NCI-H1694 (cell line): Measurements from ENCODE around the gene DOCK1.

Experiments used
- DNase-seq: peaks from one replicate; lab custom pipeline; 2025; lab: John Stamatoyannopoulos, UW

Gene DOCK1

DNA sequence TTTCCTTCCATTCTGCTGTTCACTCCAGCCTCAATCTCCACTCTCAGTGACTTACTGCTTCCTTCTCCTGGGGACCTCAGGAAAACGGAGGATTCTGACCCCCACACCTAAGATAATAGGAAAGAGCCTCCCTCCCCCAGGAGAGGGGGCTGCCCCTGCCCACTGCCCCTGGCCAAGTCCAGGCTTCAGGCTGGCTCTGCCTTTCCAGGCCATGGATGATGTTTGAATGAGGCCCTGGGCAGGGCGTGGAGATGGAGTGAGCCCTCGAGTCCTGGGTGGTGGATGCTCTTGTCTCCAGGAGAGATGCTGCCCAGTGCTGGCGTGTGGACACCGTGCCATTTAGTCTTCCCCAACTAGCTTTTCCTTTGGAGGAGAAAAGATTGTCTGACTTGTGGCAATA is 184.2 kb downstream of the DOCK1 start:
- no peak for DNase-seq

DNA sequence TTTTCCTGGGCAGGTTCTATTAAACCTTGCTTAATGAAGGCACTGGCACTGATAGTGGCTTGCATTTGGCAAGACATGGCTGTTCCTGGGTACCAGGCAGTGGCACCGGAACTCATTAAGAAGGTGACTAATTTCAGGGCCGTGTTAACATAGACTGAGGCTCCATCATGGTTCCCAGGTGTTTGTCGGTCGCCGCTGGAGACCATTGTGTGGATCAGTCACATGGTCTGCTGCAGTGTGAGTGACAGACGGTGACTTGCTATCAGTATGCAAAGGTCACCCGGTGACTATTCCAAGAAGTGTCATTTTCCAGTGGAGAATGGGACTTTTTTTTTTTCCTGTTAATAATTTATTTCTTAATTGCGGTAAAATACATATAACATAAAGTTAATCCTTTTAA is 184.9 kb downstream of the DOCK1 start:
- DNase-seq: no peak

DNA sequence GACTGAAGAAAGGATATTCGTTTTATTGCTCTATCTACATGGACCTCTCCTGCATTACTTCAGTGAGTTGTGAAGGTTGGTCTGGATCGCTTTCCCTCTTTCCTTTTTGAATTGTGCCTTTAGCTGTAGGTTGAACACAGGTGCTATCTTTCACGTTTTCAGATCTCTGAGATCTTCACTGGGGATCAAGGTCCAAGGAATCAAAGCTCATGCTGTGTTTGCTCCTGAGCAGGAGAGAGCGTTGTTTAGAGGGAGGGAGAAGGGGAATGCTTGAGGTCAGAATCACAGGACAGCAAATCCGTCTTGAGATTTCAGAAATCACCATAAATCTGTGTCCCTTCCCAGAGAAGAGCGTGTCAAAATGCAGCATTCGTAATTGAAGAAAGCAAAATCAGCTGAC is 186.1 kb downstream of the DOCK1 start:
- no peak for DNase-seq

DNA sequence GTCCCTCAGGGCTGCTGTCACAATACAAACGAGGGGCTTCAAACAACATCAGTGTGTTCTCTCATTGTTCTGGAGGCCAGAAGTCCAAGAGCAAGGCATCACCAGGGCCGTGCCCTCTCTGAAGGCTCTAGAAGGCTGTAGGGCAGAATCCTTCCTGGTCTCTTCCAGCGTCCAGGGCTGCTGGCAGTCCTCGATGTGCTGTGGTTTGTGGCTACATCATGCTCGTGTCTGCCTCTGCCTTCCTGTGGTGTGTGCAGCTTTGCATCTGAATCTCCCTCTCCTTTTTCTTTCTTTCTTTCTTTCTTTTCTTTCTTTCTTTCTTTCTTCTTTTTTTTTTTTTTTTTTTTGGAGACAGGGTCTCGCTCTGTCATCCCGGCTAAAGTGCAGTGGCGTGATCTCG is 187.7 kb downstream of the DOCK1 start:
- DNase-seq: no peak

DNA sequence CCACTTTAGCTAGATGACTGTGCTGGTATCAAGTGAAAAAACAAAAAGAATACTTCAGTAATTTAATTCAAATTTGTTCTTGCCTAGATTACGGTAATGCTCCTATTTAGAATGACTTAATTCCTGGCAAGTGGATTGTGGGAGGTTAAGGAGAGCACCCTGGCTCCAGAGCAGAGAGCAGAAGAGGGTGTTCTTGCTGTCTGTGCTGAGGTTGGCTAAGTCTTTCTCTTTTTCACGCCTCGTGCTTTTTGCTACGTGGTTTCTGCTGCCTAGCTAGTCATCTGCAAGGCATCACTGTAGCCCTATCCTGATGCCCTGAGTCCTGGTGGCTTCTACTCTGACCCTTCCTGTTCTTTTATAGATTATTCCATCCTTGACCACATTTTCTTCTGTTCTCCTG is 189.8 kb downstream of the DOCK1 start:
- DNase-seq: no peak

DNA sequence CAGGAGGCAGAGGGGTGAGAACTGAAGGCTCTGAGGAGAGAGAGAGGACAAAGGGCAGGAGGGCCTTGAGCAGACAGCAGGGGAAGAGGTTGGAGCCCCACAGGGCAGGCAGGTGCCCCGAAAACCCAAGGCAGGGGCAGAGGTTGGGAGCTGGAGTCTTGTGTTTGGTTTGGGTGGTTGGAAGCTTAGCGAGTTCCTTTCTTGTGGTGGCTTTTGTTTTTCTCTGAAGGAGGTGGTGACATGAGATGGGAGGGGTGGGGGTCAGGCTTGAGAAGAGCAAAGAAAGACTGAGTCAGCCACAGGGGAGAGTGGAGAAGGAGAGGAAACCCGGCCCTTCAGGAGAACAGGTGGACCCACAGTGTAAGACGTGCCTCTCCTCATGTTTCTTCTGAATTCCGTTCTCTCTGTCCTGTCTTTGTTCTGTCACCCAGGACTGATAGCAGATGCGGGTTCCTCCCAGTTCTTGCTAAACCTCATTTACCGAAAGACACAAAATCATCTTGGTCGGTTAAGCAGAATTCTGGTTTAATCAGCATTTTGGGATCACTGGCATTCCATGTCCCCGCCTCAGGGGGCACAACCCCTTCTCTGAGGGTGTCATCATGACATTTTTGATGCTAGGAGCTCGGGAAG is 195.9 kb downstream of the DOCK1 start:
- DNase-seq: no peak

DNA sequence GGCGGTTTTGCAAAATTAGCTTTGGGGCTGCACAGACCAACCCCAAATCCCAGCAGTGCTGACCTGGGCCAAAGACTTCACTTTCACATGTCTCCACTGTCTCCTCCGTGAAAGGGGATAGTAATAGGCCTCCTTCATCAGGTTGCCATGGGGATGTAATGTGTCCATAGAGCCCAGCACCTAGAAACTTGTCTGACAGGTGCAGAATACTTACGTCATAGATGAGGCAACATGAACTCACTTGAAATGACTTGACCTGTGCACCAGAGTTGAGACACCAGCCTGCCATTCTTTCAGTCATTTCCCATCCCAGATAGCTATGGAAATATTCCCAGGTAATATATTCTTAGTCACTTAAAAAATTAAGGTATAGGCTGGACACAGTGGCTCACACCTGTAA is 196.9 kb downstream of the DOCK1 start:
- no peak for DNase-seq

DNA sequence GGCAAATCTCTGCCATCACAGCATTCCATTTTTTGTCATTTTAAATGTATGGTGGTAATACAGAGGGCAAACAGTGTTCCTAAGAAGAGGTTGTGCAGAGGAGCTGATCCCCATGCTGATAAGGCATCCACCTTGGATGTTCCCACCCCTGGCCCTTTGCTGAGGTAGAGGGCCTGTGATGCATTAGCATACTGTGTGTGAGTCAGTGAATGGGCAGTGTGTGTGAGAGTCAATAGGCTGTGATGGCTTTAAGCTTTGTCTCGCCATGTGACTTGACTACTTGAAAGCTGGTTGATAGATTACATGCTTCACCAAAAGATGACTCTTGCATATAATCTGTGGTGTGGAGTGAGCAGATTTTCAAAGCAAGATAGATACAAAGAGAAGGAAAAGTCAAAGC is 209.9 kb downstream of the DOCK1 start:
- DNase-seq: no peak

DNA sequence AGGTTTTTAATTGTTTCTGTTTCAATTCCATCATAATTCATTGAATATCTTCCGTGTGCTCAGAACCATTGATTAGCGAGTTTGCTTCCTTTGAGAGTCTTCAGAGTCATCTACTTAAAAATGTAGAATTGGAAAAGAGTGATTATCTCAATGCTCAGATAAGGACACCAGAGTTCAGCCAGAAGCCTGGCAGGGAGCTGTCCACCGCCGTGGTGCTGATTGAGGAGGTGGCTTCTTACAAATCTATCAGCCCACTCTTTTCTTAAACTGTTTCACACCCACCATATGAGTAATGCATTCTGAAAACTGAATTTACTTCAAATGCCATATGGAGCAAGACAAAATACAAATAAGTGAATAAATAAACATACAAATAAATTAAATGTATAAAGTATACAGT is 211.9 kb downstream of the DOCK1 start:
- DNase-seq: no peak

DNA sequence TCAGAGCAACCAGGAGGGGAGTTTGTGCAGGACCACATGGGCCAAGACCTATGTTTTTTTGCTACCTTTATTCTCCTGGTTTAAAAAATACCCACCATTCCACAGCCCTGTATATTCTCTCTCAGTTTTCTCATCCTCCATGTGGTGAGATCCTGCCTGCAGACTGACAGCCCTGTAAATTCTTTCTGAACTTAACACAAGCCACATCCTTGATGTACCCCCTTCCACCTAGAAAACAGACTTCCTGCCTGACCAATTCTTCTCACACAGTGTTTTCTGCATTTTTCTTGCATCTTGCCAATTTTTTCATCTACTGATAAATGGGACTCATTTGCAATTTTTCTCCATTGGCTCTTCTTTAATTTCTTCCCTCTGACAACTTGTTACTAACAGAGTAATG is 212.8 kb downstream of the DOCK1 start:
- no peak for DNase-seq

DNA sequence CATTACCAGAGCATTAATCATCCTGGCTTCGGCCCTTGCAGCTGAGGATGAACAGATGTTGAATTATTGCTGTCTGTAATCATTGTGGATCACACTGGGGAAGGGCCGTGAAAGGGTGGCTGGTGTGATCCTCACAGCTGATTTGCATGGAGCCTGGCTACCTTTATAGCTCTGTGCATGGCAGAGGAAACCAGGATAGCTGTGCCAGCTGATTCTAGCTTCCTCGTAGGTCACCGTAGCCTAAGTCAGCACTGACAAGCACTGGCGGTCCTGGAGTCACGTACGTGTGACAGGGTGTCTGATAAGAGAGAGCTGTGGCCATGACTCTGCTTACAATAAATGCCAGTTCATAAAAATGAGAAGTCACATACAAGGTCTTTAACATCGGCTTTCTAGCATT is 214.7 kb downstream of the DOCK1 start:
- DNase-seq: no peak

DNA sequence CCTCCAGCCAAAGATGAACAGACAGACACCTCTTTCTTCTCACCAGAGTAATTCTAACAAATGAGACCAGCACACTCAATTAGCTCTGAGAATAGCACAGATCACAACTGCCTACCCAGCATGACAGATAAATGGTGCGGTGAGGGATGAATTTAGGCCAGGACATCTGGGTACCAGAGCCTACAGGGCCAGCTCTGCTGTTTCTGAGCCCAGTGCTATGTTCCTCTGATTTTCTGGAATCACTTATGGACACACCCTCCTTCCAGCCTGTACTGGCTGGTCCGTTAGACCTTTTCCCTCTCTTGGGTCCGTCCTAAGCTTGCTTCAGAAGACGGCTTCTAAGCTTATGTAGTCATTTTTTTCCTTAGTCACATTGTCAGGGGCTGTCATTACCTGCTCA is 217.6 kb downstream of the DOCK1 start:
- DNase-seq: no peak

DNA sequence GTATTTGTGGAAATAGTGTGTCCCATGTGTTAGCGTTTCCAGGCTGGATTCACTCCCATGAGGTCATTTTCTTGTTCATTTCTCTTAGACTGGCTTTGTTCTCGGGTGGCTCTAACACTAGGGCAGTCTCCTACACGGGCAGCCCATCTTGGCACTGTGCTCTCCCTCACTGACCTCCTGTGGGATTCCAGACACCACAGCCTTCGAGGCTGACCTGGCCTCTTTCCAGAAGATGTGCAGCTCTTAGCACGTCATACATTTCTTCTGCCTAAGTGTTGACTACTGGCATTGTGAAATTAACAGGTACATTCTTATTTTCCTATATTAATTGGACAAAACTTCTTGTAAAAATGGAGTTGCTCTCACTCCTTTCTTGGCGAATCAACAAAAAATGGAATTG is 218.4 kb downstream of the DOCK1 start:
- DNase-seq: no peak

DNA sequence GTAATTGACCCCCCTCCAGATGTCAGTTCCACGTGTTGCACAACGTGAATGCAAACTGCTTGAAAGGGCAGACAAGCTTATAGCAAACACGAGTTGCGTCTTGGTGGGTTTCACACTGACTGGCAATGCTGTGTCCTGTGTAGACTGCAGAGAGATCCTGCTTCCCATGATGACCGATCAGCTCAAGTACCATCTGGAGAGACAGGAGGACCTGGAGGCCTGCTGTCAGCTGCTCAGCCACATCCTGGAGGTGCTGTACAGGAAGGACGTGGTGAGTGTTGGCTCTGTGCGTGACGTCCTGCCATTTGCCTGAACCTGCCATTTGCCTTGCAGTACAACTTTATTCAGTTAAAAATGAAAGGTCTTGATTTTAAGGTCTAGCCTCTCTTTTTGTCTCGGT is 220.1 kb downstream of the DOCK1 start:
- DNase-seq: no peak

DNA sequence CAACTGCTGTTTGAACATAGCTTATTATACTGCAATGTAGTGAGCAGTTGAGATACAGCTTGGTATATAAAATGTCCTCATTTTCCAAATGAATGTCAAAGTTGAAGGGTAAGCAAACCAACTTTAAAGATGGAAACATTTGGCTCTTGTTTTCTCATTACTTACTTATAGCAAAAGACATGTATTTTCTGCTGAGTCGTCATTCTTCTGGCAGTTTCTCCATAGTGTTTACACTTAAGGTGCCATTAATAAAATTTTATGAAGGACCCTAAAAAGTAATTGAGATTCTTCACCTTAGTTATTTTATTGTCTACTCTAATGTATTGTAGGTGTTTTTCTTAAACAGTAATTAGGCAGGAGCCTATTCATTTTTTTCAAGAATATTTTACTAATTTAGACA is 222.6 kb downstream of the DOCK1 start:
- DNase-seq: no peak

DNA sequence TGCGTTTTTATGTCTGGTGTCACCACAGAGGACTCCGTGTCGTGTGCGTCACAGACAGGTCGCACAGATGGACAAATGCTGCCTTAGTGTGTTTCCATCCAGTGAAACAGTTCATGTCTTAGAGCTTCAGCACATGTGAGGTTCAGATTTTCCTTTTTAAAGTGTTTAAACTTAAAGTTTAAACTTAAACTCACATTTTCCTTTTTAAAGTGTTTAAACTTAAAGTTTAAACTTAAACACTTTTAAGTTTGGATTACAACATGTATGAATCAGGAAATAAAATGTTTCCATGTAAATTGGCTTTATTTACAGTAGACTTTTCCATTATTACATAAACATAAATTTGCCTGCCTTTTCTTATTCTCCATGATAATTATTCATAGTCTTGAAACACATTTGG is 223.9 kb downstream of the DOCK1 start:
- no peak for DNase-seq

DNA sequence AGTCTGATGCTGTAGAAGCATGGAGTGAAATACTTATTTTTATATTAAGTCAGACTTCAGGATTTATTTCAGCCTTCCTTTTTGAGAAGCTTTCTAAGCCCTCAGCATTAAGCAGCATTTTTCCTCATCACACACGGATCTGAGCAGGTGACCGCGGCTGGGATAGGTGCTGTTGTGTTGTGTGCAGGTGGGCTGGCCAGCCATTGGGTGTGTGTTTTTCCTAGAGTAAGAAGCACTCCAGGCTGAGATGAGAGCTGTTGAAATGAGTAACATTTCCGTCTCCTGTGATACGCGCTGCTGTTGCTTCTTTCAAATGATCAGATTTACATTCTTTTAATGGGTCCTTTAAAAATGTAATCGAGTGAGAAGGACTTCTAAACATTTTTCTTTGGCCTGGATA is 227.2 kb downstream of the DOCK1 start:
- no peak for DNase-seq

DNA sequence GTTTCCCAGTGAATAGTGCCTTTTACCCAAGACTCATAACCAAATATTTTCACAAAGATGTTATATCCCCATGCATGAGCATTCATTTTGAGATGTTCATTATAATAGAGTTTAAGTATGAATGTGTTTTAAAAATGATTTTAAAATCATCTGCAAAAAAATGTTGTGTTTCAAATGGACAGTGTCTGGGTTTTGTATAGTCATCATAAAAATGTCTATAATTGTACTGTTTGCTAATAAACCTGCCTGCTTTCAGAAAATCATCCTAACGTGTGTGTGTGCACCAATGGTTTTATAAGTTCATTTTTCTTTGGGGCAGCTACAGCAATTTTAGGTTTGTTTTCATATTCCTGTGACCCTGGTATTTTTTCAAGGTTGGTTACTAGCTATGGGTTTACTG is 228.0 kb downstream of the DOCK1 start:
- DNase-seq: no peak

DNA sequence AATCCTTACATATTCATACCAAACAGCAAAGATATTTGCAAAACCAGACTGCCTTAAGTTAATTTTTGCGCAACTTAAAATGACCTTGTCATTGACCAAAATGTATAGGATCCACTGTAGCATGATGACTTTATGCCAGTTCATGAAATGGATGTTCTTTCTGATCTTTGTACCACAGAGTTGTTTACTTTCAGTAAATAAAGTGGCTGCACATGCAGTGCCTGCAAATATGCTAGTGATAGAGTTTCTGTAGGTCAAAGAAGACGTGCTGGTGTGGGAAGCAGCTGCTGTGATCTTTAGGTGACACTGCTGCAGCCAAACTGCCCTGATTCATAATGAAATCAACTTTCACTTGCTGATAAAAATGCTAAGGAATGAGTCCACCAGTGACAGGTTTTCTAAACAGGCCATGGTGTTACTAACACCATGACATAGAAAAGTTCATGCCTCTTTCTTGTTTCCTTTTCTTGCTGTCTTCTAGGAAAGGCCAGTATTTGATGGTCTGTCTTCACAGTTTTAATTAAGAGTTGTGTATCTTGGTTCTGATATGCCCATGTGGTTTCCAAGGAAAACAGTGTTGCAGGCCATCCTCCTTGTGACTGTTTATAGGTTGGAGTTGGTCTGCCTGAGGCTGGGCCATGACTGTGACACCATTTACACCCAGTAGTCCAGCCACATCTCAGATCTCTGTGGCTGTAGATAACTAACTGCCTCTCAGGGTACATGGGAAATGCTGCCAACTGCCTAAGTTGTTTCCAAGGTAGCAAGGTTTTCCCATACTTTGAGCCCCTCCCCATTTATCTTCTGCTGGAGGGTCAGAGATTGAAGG is 228.7 kb downstream of the DOCK1 start:
- DNase-seq: no peak

DNA sequence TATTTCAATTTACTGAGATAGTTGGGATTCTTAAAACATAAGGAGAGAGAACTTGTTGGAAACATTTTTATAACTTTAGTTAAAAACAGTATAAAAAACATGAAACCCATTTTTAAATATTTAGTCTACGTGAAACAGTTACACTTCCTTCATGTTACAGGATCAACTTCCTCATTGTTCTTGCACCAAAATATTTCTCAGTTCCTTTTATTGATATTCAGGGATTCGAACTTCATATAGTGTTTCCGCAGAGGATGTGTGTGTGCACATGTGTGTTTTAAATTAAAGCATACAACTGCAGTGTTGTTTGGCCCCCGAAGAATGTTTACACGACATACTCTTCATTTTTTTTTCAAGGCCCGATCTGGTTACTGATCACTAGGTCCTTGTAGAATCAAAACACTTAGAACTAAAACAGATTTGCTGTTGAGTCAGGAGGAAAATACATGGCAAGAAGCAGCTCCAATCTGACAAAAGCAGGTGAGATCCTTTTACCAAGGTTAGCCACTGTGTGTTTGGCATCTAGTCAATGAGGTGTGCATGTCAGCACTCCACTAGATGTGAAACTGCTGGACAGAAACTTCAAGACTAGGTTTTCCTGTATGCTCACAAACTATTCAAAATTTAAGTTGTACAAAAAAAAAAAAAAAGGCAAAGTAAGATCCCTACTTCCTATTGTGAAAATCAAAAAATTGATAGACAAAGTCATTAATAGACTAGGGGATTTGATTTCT is 230.8 kb downstream of the DOCK1 start:
- DNase-seq: no peak

DNA sequence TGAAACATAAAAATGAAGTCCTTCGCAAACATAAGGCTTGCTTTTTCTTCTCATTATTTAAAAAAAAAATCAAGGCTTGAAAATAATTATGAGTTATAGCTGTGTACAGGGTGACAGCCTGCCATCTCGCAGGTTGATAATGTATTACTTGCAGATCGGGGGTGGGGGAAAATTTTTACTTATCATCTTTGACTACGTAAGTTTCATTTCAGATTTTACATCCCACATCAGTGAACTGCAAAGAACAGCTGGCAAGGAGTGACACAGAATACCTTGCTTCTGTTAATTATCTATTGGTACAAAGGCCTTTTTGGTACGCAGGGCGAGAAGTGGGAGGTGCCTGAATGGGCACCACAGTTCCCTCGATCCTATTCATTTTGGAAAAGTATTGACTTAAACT is 232.2 kb downstream of the DOCK1 start:
- DNase-seq: no peak

DNA sequence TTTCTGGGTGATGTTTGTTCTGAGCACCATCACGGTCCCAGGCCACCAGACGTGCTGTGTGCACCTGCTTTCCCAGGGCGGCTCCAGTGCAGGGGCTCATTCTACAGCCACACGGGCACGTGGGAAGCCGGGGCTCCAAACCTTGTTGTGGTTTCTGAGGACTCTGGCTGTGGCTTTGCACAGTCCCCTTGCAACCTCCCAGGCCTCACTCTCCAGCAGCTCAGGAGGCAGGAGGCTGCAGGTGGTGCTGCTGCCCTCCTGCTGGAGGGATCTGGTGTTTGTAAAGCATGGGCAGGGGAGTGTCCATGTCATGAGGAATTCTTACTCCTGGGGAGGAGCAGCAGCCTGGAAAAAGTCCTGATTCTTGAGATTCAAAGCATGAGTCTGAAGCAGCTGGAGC is 236.9 kb downstream of the DOCK1 start:
- no peak for DNase-seq

DNA sequence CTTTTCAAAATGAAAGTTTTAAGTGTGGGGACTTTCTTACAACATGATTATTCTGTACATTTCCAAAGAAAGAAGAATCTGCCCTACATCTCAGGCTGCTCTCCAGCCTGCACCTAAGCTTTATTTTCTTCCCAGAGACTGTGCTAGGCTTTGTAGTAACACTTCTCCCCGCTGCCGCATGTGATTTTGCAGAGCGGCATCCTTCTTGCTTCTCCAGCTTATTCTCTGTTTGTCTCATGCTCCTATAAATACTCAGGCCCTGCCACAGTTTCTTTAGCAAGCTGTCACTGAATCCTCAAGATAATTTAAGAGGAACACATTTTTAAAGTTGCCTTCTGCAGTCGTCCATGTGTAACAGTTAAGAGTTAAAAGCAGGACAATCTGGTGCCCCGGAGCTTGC is 237.6 kb downstream of the DOCK1 start:
- no peak for DNase-seq
